ENCODE results near the gene C2CD4B. TPM values are rescaled to one million over a fixed set of nuclear protein-coding genes. Genes with fewer than 3 reads are reported as not detected.

C2CD4B gene
- polyA plus RNA-seq, 4 donors = 1.4 to 3.7 (median 3.2) TPM; not detected in 1

DNA sequence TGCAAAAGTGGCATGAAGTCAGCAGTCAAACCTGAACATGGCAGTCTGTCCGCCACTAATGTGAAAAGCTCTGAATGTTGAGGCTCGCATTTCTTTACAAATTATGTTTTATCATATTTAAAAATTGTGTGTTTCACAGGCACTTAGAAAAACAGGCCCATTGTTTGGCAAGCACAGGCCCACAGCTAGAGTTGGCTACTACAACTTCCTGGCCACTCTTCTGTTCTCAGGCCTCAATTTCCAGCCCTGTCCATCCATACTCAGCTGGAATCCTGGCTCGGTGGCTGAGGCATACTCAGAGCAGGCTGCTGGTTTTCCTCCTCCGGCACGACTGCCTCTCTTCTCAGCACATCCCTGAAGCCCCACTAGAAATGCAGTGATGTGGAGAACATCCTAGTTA is 44.3 kb downstream of the C2CD4B start:
- WGBS, 3 donors = 94 to 98% (median 96%) methylated on average over 5 of the region's 5 CpGs
- no peak for FAIRE-seq
- Histone ChIP-seq H3K4me1 (ENCODE audit: control insufficient read depth in 3 of 3, insufficient read depth in 2 of 3, low read depth in 1 of 3, low read length in 2 of 3) (peaks cover 2 to 24% (median 12%) of the 10 kb centered on the region in 3 donors), H3K4me3 (ENCODE audit: low read depth in 1 of 3, low read length in 3 of 3) (no peak overlapping the region), H3K27ac (ENCODE audit: low read depth in 1 of 3, low read length in 2 of 3) (peak overlapping the region in 1 of 3 donors; percentile 43), H3K27me3 (ENCODE audit: control insufficient read depth in 3 of 3, insufficient read depth in 3 of 3, low read length in 3 of 3) (no peaks in the 10 kb centered on the region), H3K36me3 (ENCODE audit: control insufficient read depth in 3 of 3, insufficient read depth in 2 of 3, low read depth in 1 of 3, low read length in 3 of 3) (no peaks in the 10 kb centered on the region), H3K9me3 (ENCODE audit: control insufficient read depth in 2 of 2, insufficient read depth in 1 of 2, low read depth in 1 of 2, low read length in 1 of 2) (no peaks in the 10 kb centered on the region)
- no peak for DNase-seq

DNA sequence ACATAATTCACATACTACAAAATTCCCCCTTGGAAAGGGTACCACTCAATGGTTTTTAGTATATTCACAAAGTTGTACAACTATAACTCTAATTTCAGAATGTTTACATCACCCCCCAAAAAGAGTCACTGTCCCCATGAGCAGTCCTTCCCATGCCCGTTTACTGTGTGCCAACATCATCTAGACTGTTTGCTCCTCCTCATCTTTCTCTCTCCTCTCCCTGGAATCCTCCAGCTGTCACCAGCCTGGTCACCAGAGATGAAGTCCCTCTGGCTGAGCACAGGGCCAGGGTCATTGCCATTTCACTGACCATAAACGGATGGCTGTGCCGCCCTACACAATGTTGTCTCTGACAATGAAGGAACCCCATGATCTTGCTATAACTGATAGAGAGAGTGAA is 45.2 kb downstream of the C2CD4B start:
- H3K9me3 ChIP-seq (ENCODE audit: control insufficient read depth in 2 of 2, insufficient read depth in 1 of 2, low read depth in 1 of 2, low read length in 1 of 2) = peaks cover 0 to 4% of the 10 kb centered on the region in 2 donors
- H3K4me3 ChIP-seq (ENCODE audit: low read depth in 1 of 3, low read length in 3 of 3) = no peak overlapping the region
- no peaks in the 10 kb centered on the region for H3K27me3 ChIP-seq (ENCODE audit: control insufficient read depth in 3 of 3, insufficient read depth in 3 of 3, low read length in 3 of 3)
- peak overlapping the region; percentile 11 to 86 (median 24) for H3K27ac ChIP-seq (ENCODE audit: low read depth in 1 of 3, low read length in 2 of 3)
- FAIRE-seq (no peak), DNase-seq (no peak)
- peaks cover 2 to 28% (median 11%) of the 10 kb centered on the region in 3 donors for H3K4me1 ChIP-seq (ENCODE audit: control insufficient read depth in 3 of 3, insufficient read depth in 2 of 3, low read depth in 1 of 3, low read length in 2 of 3)
- no peaks in the 10 kb centered on the region for H3K36me3 ChIP-seq (ENCODE audit: control insufficient read depth in 3 of 3, insufficient read depth in 2 of 3, low read depth in 1 of 3, low read length in 3 of 3)
- 93 to 94% (median 93%) methylated on average over 3 of the region's 3 CpGs for WGBS, 3 donors

DNA sequence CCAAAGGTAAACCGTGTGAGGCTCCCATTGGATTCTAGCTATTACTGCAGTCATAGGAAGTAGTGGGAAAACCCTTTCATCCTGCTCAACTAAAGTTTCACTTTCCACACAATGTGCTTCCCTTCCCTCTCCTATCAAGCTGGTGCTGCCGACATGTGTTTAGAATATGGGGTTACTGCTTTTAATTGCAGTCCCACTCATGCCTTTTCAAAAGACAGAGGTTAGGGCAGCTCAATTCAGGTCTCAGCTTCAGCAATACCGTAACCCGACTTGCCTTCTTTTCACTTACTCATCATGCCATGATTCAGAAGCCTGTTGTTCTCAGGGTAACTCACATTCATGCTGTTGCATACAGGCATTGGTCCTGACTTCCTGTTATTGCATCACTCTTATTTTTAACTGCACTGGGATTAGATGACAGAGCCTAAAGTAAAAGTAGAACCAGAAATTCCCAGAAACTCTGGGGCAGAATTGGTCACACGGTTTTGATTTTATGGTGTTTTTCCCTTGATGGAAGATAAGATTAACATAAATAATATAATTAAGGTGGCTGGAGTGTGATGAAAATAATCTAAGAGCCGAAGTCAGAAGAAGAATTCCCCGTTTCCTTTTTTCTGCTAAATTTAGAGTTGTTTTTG is 45.7 kb downstream of the C2CD4B start:
- Histone ChIP-seq H3K27me3 (ENCODE audit: control insufficient read depth in 3 of 3, insufficient read depth in 3 of 3, low read length in 3 of 3) (no peaks in the 10 kb centered on the region), H3K4me3 (ENCODE audit: low read depth in 1 of 3, low read length in 3 of 3) (peak overlapping the region in 2 of 3 donors; percentile 8 to 24), H3K27ac (ENCODE audit: low read depth in 1 of 3, low read length in 2 of 3) (peak overlapping the region; percentile 67 to 86 (median 82)), H3K4me1 (ENCODE audit: control insufficient read depth in 3 of 3, insufficient read depth in 2 of 3, low read depth in 1 of 3, low read length in 2 of 3) (peaks cover 2 to 28% (median 7%) of the 10 kb centered on the region in 3 donors), H3K9me3 (ENCODE audit: control insufficient read depth in 2 of 2, insufficient read depth in 1 of 2, low read depth in 1 of 2, low read length in 1 of 2) (peaks cover 0 to 4% of the 10 kb centered on the region in 2 donors), H3K36me3 (ENCODE audit: control insufficient read depth in 3 of 3, insufficient read depth in 2 of 3, low read depth in 1 of 3, low read length in 3 of 3) (no peaks in the 10 kb centered on the region)
- DNase-seq (peak; percentile 80 to 81), FAIRE-seq (no peak)
- WGBS, 3 donors = 21 to 23% (median 22%) methylated on average over 7 of the region's 7 CpGs

DNA sequence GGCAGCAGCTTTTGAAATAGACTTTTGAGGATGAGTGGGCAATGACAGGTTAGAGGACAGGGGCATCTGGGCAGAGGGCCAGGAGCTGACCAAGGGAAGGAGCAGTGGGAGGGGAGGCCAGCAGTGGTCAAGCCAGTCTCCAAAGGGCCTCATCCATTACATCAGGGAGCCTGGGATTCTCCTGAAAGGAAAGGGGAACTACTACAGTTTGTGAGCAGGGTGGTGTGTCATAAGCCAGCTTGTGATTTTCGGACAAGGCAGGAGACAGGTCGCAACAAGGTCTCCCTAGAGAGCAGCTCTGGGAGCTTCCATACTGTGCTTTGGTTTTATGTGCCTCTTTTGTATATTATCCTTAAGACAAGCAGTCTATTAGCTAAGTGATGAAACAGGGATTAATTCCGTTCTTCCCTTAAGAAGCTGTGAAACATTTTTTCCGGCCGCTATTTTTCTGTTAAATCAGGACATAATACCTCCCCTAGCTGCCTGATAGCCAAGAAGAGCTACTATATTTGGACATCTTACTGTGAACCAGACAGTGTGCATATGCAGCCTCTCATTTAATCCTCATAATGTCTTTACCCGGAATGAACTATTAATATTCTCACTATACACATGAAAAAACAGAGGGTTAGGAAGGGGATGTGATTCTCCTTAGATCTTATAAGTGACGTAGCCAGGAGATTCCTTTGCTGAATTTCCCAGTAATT is 46.4 kb downstream of the C2CD4B start:
- H3K36me3 ChIP-seq (ENCODE audit: control insufficient read depth in 3 of 3, insufficient read depth in 2 of 3, low read depth in 1 of 3, low read length in 3 of 3) = no peaks in the 10 kb centered on the region
- H3K9me3 ChIP-seq (ENCODE audit: control insufficient read depth in 2 of 2, insufficient read depth in 1 of 2, low read depth in 1 of 2, low read length in 1 of 2) = peaks cover 0 to 4% of the 10 kb centered on the region in 2 donors
- H3K27ac ChIP-seq (ENCODE audit: low read depth in 1 of 3, low read length in 2 of 3) = peak overlapping the region in 2 of 3 donors; percentile 82 to 86
- H3K27me3 ChIP-seq (ENCODE audit: control insufficient read depth in 3 of 3, insufficient read depth in 3 of 3, low read length in 3 of 3) = no peaks in the 10 kb centered on the region
- no peak for FAIRE-seq
- no peak for DNase-seq
- H3K4me1 ChIP-seq (ENCODE audit: control insufficient read depth in 3 of 3, insufficient read depth in 2 of 3, low read depth in 1 of 3, low read length in 2 of 3) = peaks cover 2 to 25% (median 7%) of the 10 kb centered on the region in 3 donors
- WGBS, 3 donors = 61 to 70% (median 69%) methylated on average over 7 of the region's 7 CpGs
- peak overlapping the region in 1 of 3 donors; percentile 24 for H3K4me3 ChIP-seq (ENCODE audit: low read depth in 1 of 3, low read length in 3 of 3)

DNA sequence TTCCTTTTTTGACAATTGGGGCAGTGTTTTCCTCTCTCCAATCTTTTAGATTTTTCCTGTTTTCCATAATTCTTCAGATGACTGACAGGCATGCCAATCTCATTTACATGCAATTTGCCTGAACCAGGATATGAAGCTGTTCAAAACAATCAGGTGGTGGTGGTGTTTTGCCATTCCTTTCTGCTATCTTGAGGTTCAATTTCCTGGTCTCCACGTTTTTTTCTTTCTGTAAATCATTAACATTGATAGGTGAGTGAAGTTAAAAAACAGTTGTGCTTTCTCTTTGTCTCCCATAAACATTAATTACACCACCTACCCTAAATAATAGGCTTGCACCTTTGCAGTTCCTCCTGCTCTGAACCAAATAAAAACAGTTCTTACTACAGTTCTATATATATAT is 49.2 kb downstream of the C2CD4B start:
- FAIRE-seq (peak; percentile 30), DNase-seq (peak; percentile 79 to 87)
- H3K27me3 ChIP-seq (ENCODE audit: control insufficient read depth in 3 of 3, insufficient read depth in 3 of 3, low read length in 3 of 3) = no peaks in the 10 kb centered on the region
- H3K4me3 ChIP-seq (ENCODE audit: low read depth in 1 of 3, low read length in 3 of 3) = no peak overlapping the region
- 0 to 21% (median 5%) methylated on average over 1 of the region's 1 CpG for WGBS, 3 donors
- H3K36me3 ChIP-seq (ENCODE audit: control insufficient read depth in 3 of 3, insufficient read depth in 2 of 3, low read depth in 1 of 3, low read length in 3 of 3) = no peaks in the 10 kb centered on the region
- H3K4me1 ChIP-seq (ENCODE audit: control insufficient read depth in 3 of 3, insufficient read depth in 2 of 3, low read depth in 1 of 3, low read length in 2 of 3) = peaks cover 7 to 40% (median 8%) of the 10 kb centered on the region in 3 donors
- H3K27ac ChIP-seq (ENCODE audit: low read depth in 1 of 3, low read length in 2 of 3) = peak overlapping the region in 1 of 3 donors; percentile 64
- peaks cover 0 to 4% of the 10 kb centered on the region in 2 donors for H3K9me3 ChIP-seq (ENCODE audit: control insufficient read depth in 2 of 2, insufficient read depth in 1 of 2, low read depth in 1 of 2, low read length in 1 of 2)

Other genes with a start within 250 kb of the C2CD4B start
- gene VPS13C, start 104.8 kb downstream of the C2CD4B start, polyA plus RNA-seq = 10 to 100 TPM in 2 of 4 donors, 1 to 10 TPM in 2; 7.3 to 49.2 (median 11.6) TPM
- gene C2CD4A, start 98.3 kb downstream of the C2CD4B start, polyA plus RNA-seq = 1 to 10 TPM in 2 of 4 donors, not detected in 2; 1.0 to 2.3 TPM
- 10 to 100 TPM in 1 of 4 donors, 1 to 10 TPM in 3; 8.4 to 20.7 (median 8.8) TPM for gene TLN2, start 225.3 kb upstream of the C2CD4B start, polyA plus RNA-seq

All from small intestine (tissue), 7 donors.